HG03175 (cell line): ENCODE results near the gene NKX1-1.
"Not testable (repeated sequence)": the region's sequence is repeated elsewhere in the genome, so short reads cannot be mapped to it uniquely, and the experiment has no call there.

Experiments used
- ATAC-seq: cut with Tn5 transposase; IDR thresholded peaks from one replicate; pipeline ENCODE4 v1.9.1; 2021; ENCODE audit warnings: mild to moderate bottlenecking, moderate library complexity; ENCODE audit not compliant: unreplicated experiment

NKX1-1 gene

GRCh38 chr4:1375051-1375721 is 31.1 kb downstream of the NKX1-1 start:
- ATAC-seq: no peak

DNA sequence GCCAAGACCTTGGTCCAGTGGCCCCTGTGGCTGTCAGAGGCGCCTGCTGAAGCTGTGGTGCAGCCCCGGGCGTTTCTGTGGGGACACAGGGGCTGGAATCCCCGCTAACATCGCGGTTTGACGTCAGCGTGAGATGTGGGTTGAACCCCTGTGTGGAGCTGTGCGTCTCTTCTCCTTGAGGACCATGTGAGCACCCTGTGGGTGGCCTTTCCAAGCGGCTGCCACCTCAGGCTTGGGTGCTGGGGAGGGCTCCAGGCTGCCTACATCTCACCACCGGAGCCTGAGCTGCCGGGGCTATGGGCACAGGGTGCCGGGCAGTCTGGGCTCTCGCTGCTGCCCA is 31.6 kb downstream of the NKX1-1 start:
- no peak for ATAC-seq

DNA sequence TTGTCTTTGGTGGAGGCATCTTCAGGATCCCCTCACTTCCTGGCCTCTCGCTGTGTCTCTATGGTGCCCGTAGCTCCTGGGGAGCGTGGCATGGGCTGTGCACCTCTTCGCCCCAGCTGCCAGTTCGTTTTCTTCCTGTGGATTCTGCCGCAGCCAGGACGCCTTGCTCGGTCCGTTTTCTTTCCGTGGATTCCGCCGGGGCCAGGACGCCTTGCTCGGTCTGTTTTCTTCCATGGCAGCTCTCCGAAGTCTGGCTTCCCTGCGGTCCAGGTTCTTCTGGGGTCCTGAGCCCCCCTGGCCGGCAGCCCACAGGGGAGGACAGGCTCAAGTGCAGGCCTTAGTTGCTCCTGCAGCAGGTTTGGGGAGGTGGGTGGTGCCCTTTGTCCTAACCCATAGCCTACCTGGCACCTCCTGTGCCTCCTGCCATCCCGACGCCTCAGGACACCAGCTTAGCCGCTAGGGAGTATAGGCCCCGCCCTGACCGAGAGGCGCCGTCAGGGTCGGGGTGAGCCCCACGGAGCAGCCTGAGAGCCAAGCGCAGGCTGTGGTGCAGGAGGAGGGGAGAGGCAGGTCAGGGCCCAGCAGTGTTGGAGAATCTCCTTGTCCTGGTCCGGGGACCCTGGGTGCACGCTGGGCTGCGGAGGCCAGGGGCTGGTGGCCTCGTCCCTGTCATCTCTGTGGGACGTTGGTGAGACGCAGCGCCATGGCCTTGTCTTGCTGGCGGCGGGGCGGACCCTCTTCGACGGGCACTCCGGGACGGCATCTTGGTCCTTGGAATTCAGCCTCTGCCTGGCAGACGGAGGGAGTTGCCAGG is 32.1 kb downstream of the NKX1-1 start:
- ATAC-seq: no peak

DNA sequence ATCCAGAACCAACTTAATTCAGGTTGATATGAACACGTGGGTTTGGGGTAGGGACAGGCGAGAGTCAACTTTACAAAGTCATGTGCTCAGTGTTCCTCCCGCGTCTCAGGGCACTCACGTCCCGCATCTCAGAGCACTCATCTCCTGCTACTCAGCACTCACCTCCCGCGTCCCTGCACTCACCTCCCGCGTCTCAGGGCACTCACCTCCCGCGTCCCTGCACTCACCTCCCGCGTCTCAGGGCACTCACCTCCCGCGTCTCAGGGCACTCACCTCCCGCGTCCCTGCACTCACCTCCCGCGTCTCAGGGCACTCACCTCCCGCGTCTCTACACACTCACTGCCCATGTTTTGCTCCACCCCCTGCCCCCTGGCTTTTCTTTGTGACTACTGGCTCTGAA is 33.7 kb downstream of the NKX1-1 start:
- not testable (repeated sequence) for ATAC-seq

- no peak for ATAC-seq
Observed at GRCh38 chr4:1371176-1372165, 34.8 kb downstream of the NKX1-1 start.

- no peak for ATAC-seq
Observed at GRCh38 chr4:1370321-1371124, 35.7 kb downstream of the NKX1-1 start.

DNA sequence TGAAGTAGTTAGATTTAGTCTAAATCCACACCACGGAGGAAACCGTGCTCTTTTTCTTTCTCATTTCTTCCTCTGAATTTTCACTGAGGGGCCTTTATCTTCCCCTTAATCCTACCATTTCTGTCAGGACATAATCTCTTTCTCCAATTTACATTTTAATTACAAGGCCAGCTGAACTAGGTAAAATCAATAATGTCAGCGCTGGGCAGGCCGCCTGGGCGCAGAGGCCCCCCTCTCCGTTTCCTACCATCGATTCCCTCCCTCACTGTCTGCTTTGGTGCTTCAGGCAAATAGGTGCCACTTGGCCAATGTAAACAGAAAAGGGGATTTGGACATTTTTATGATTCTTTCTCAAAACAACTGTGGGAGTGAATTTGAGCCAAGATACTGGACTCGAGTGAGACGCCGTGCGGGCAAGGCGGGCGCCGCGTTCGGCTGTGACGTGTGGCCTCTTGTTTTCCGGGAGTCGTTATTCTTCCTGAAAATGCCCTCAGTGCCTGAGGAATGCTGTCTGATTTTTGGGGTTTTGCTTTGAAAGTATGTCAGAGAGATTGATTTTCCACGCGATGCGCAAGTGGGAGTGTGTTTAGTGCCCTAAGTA is 36.7 kb downstream of the NKX1-1 start:
- ATAC-seq: no peak

DNA sequence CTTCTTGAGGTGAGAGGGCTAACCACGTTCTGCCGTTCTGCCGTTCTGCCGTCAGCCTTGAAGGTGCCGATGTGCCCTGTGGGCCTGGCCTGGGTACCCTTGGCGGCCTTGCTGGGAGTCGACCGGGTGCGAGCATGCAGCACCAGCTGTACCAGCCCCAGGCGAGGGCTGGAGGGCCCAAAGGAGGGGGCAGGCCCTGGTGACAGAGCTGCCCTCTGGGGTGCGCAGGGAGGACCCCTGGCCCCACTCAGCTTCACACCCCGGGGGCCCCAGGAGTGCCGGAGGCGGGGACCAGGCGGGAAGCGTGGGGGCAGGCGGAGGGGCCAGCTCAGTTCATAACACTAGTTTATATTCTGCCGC is 37.2 kb downstream of the NKX1-1 start:
- ATAC-seq: no peak

- no peak for ATAC-seq
Observed at GRCh38 chr4:1368421-1369090, 37.7 kb downstream of the NKX1-1 start.

DNA sequence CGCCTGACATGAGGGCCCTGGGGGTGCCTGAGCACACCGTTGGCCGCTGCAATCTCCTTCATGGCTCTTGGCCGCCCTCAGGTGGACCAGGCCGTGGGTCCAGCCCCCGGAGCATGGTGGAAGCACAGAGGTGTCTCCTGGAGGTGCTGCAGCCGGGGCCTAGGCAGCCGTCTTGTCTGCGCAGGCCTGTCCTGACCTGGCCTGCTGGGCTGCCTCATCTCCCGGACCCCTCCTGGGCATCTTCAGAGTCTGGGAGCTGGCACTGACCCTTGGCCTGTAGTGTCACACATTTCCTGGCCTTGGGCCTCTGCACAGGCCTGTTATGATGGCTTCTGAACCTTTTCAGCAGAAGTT is 38.3 kb downstream of the NKX1-1 start:
- no peak for ATAC-seq

GRCh38 chr4:1367230-1367935 is 38.9 kb downstream of the NKX1-1 start:
- ATAC-seq: no peak

- no peak for ATAC-seq
Observed at GRCh38 chr4:1366371-1367229, 39.6 kb downstream of the NKX1-1 start.

GRCh38 chr4:1365271-1366178 is 40.7 kb downstream of the NKX1-1 start:
- ATAC-seq: no peak

DNA sequence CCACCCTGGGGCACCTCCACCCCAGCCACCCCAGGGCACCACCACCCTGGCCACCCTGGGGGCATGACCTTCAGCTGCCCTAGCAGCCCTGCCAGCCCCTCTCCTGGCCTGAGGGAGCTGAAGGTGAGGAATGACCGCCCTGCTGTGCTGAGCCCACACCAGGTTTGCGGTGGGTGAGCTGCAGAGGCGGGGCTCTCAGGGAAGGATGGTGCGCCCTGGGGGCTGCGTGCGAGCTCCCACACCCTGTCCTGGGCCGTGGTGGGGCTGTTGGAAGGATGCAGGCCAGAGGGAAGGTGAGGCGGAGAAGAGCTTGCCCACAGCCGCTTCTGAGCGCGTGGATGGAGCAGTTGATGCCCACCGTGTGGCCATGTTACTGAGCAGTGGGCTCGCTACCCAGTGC is 41.5 kb downstream of the NKX1-1 start:
- ATAC-seq: no peak

- no peak for ATAC-seq
Observed at GRCh38 chr4:1364217-1364616, 42.0 kb downstream of the NKX1-1 start.

DNA sequence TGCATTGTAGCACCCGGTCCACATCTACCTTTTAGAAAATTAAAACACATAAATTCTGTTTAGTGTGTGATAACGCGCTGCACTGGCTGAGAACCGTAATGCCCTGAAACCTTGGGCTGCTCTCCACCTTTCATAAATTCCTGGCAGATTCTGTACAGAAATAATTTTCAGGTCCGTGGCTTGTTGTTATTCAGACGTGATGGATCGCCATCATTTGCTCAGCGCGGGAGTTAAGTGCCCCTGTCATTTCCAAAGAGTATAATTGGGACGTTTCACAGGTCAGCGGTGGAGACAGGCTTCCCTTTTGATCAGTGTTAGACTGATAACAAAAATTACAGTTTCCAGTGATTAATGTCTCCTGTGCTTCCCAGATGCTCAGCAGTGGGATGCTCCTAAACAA is 42.7 kb downstream of the NKX1-1 start:
- no peak for ATAC-seq

DNA sequence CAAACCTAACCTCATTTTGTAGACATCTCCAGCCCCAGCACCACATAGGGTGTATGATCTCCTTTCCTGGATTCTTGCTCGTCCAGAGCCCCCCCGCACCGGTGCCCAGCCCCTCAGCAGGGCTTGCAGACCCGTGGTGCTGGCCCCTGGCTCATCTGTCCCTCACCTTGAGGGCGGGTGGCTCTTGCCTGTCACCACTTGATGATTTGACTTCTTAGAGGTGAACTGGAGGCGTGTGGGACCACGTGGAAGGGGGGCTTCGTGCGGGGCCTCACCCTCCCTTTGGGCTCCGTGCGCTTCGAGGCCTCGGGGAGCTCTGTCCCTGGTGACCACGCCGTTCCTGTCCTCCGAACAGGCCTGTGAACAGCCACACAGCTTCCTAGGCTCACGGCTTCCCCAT is 43.7 kb downstream of the NKX1-1 start:
- no peak for ATAC-seq
